IMR-90 (cell line): Measurements from ENCODE around the gene RAD51B. TPM values are rescaled to one million over a fixed set of nuclear protein-coding genes. Genes with fewer than 3 reads are reported as not detected.

Experiments used
- ATAC-seq: fragments of 200-7000 bp; cut with Tn5 transposase; 2 replicates; pipeline ENCODE4 v1.9.1; 2020; ENCODE audit warnings: low read depth, mild to moderate bottlenecking, moderate library complexity
- BruUV-seq: library from RNA; stranded (reverse); fragments of 400-500 nt; replicated peaks from 2 replicates; lab custom pipeline; 2021; lab: Mats Ljungman, UMichigan
- CTCF ChIA-PET: fragments of 300-600 bp; formaldehyde crosslinking; extraction: SDS; loops from one replicate; lab custom pipeline; 2021; ENCODE audit warnings: antibody characterized with exemption; lab: Yijun Ruan, JAX
- POLR2A ChIA-PET: fragments of 300-600 bp; sonication (Branson Sonifier 250); formaldehyde crosslinking; loops from one replicate; lab custom pipeline; 2022; ENCODE audit warnings: antibody characterized with exemption; ENCODE audit not compliant: unreplicated experiment; lab: Charles Lee
- DNase-seq: peaks from one replicate; pipeline ENCODE4 v3.0.0; 2013
- H2AFZ ChIP-seq: replicated peaks from 2 replicates; pipeline ENCODE3; 2013; ENCODE audit warnings: low read length, mild to moderate bottlenecking; ENCODE audit not compliant: poor library complexity
- H2AK5ac ChIP-seq: 2 replicates; pipeline ENCODE4 v1.6.1; 2013; ENCODE audit warnings: low read depth, low read length, inconsistent platforms
- H2AK9ac ChIP-seq: replicated peaks from 2 replicates; pipeline ENCODE3; 2013; ENCODE audit warnings: mild to moderate bottlenecking, low read depth, low read length, moderate library complexity; ENCODE audit not compliant: poor library complexity
- H2BK120ac ChIP-seq: 2 replicates; pipeline ENCODE4 v1.6.1; 2013; ENCODE audit warnings: low read depth, low read length, inconsistent platforms
- H2BK15ac ChIP-seq: 3 replicates; pipeline ENCODE4 v1.6.1; 2013; ENCODE audit warnings: low read depth, low read length, inconsistent platforms
- H2BK20ac ChIP-seq: 2 replicates; pipeline ENCODE4 v1.6.1; 2013; ENCODE audit warnings: low read depth, mild to moderate bottlenecking, inconsistent platforms, low read length, moderate library complexity
- H2BK5ac ChIP-seq: 2 replicates; pipeline ENCODE4 v1.6.1; 2013; ENCODE audit warnings: mild to moderate bottlenecking, low read depth, low read length, inconsistent platforms; ENCODE audit not compliant: poor library complexity, severe bottlenecking
- H3K14ac ChIP-seq: replicated peaks from 2 replicates; pipeline ENCODE4 v1.6.1; 2013; ENCODE audit warnings: low read depth, low read length, inconsistent platforms
- H3K18ac ChIP-seq: 2 replicates; pipeline ENCODE4 v1.6.1; 2013; ENCODE audit warnings: low read depth, low read length, control low read depth
- H3K23ac ChIP-seq: 2 replicates; pipeline ENCODE4 v1.6.1; 2013; ENCODE audit warnings: low read depth, low read length, inconsistent platforms
- H3K27ac ChIP-seq: 2 replicates; pipeline ENCODE4 v1.5.1; 2013; ENCODE audit warnings: mild to moderate bottlenecking, control low read depth, low read length; ENCODE audit not compliant: insufficient read depth
- H3K27me3 ChIP-seq: 2 replicates; pipeline ENCODE4 v1.6.1; 2013; ENCODE audit warnings: low read length; ENCODE audit not compliant: control insufficient read depth, insufficient read depth
- H3K36me3 ChIP-seq: 2 replicates; pipeline ENCODE4 v1.6.1; 2013; ENCODE audit warnings: low read length, mixed read lengths; ENCODE audit not compliant: control insufficient read depth, insufficient read depth
- H3K4ac ChIP-seq: 2 replicates; pipeline ENCODE4 v1.6.1; 2013; ENCODE audit warnings: low read depth, low read length, inconsistent platforms
- H3K4me1 ChIP-seq: 2 replicates; pipeline ENCODE4 v1.6.1; 2013; ENCODE audit warnings: low read length, mixed read lengths; ENCODE audit not compliant: control insufficient read depth, insufficient read depth
- H3K4me2 ChIP-seq: 2 replicates; pipeline ENCODE4 v1.6.1; 2013; ENCODE audit warnings: low read depth, mild to moderate bottlenecking, control low read depth, low read length, moderate library complexity
- H3K4me3 ChIP-seq: 2 replicates; pipeline ENCODE4 v1.5.1; 2013; ENCODE audit warnings: low read depth, mild to moderate bottlenecking, control low read depth, low read length, moderate library complexity; ENCODE audit not compliant: insufficient read depth
- H3K56ac ChIP-seq: 2 replicates; pipeline ENCODE4 v1.6.1; 2013; ENCODE audit warnings: low read length, inconsistent platforms; ENCODE audit not compliant: insufficient read depth; ENCODE audit errors: extremely low read depth
- H3K79me1 ChIP-seq, 2 experiments: 2 replicates each; pipeline ENCODE4 v1.6.1; 2013; ENCODE audit warnings: low read length in 2 of 2, inconsistent platforms in 1 of 2, low read depth in 1 of 2
- H3K9ac ChIP-seq: 2 replicates; pipeline ENCODE4 v1.6.1; 2013; ENCODE audit warnings: low read depth, low read length, control low read depth
- H3K9me1 ChIP-seq: 2 replicates; pipeline ENCODE4 v1.6.1; 2013; ENCODE audit warnings: low read length, inconsistent platforms; ENCODE audit not compliant: insufficient read depth
- H3K9me3 ChIP-seq: 2 replicates; pipeline ENCODE4 v1.6.1; 2013; ENCODE audit warnings: low read length; ENCODE audit not compliant: control insufficient read depth, insufficient read depth
- H4K20me1 ChIP-seq: 2 replicates; pipeline ENCODE4 v1.6.1; 2013; ENCODE audit warnings: low read length, inconsistent platforms; ENCODE audit not compliant: insufficient read depth
- H4K5ac ChIP-seq: 2 replicates; pipeline ENCODE4 v1.6.1; 2013; ENCODE audit warnings: mild to moderate bottlenecking, low read depth, low read length, control low read depth
- H4K8ac ChIP-seq, 2 experiments: 2 replicates each; pipeline ENCODE4 v1.6.1; 2013; ENCODE audit warnings: low read depth in 2 of 2, low read length in 2 of 2, control low read depth in 1 of 2, inconsistent platforms in 1 of 2
- H4K91ac ChIP-seq: 2 replicates; pipeline ENCODE4 v1.6.1; 2013; ENCODE audit warnings: low read depth, low read length, inconsistent platforms; ENCODE audit not compliant: insufficient read depth
- BHLHE40 ChIP-seq: fragments of 150-350 bp; IDR thresholded peaks from 2 replicates; pipeline ENCODE4 v1.6.1; 2016; ENCODE audit warnings: mild to moderate bottlenecking, low read depth, low read length
- CEBPB ChIP-seq: IDR thresholded peaks from 2 replicates; pipeline ENCODE4 v1.6.1; 2012; ENCODE audit warnings: low read depth, low read length, improper control_type of control experiment
- CHD1 ChIP-seq: IDR thresholded peaks from 2 replicates; pipeline ENCODE4 v1.6.1; 2012; ENCODE audit warnings: low read depth, low read length, improper control_type of control experiment
- FOS ChIP-seq: fragments of 150-350 bp; IDR thresholded peaks from 2 replicates; pipeline ENCODE4 v1.6.1; 2016; ENCODE audit warnings: low read depth, low read length
- MAFK ChIP-seq: IDR thresholded peaks from 2 replicates; pipeline ENCODE4 v1.6.1; 2012; ENCODE audit warnings: low read depth, low read length, improper control_type of control experiment
- MXI1 ChIP-seq: IDR thresholded peaks from 2 replicates; pipeline ENCODE4 v1.6.1; 2012; ENCODE audit warnings: low read depth, mild to moderate bottlenecking, low read length, moderate library complexity, borderline replicate concordance
- RAD21 ChIP-seq: IDR thresholded peaks from 2 replicates; pipeline ENCODE4 v1.6.1; 2012; ENCODE audit warnings: low read length, improper control_type of control experiment
- SMC3 ChIP-seq: fragments of 150-350 bp; IDR thresholded peaks from 2 replicates; pipeline ENCODE4 v1.6.1; 2016; ENCODE audit warnings: low read depth, mild to moderate bottlenecking, antibody characterized with exemption, low read length, moderate library complexity
- WGBS, 2 experiments: methylation state at CpG; one replicate each; pipeline versions ENCODE4 v1.1.5 to v1.1.7; 2013; ENCODE audit warnings: missing lambda C conversion rate in 2 of 2; ENCODE audit not compliant: insufficient read length in 1 of 2; ENCODE audit errors: extremely low coverage in 2 of 2; 5-methylcytosine and 5-hydroxymethylcytosine counted together
- dilution Hi-C: fragments of 300-500 bp; cut with HindIII; formaldehyde crosslinking; loops from one replicate; pipeline ENCODE4 v1.14.3; 2018; ENCODE audit warnings: low sequenced_read_pairs; ENCODE audit not compliant: unreplicated experiment
- in situ Hi-C: fragments of 300-500 bp; cut with MboI; formaldehyde crosslinking; loops from 3 replicates; pipeline ENCODE4 v1.14.3; 2019; ENCODE audit warnings: low sequenced_read_pairs, inconsistent platforms, mixed read lengths
- intact Hi-C: fragments of 100-400 bp; cut with micrococcal nuclease; formaldehyde crosslinking; loops from 2 replicates; pipeline ENCODE4 v1.10.0; 2022
- polyA plus RNA-seq, 3 experiments: library from polyadenylated mRNA; depleted of rRNA; stranded (reverse); fragments of >200 nt; gene quantifications; 2 replicates each; pipeline ENCODE4 v1.2.3, GENCODE V29; 2012; ENCODE audit warnings: low replicate concordance in 1 of 3
- total RNA-seq: library from RNA; depleted of rRNA; stranded (reverse); fragments of >200 nt; gene quantifications from 2 replicates; pipeline ENCODE4 v1.2.3, GENCODE V29; 2012
- TF ChIP-seq, protein P1 (sequence below): conservative IDR thresholded peaks from 2 replicates; pipeline ENCODE4 v1.5.1; 2012; ENCODE audit warnings: mild to moderate bottlenecking, low read depth, low read length, improper control_type of control experiment
- TF ChIP-seq, protein P2 (sequence below): fragments of 150-350 bp; IDR thresholded peaks from 2 replicates; pipeline ENCODE4 v1.6.1; 2016; ENCODE audit warnings: low read depth, mild to moderate bottlenecking, low read length, moderate library complexity, borderline replicate concordance
- TF ChIP-seq, protein P3 (sequence below): fragments of 150-350 bp; IDR thresholded peaks from 2 replicates; pipeline ENCODE4 v1.6.1; 2017; ENCODE audit warnings: mild to moderate bottlenecking, antibody characterized with exemption, low read length, low read depth

The RAD51B gene
- total and polyA plus RNA-seq, 2 of the 4 experiments (the other 2 are of a cell fraction) = 5.1 to 18.8 TPM

DNA sequence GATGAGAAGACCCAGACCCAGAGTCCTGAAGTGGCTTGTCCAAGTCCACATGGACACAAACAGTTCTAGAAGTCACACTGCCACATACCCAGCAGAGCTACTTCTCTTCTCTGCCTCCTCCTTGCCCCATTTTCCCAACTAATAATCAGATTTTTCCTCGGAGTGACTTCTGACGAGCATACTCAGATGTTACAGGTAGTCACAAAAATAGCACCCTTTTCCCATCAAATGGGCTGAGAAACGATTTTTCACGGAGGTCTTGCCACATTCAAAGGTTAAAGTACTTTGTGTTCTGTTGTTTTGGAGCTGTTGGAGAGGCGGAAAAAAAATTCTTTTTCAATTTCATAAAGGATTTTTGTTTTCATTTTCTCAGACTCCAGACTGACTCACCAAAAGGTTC lies 740.4 kb downstream of the RAD51B start:
- no peak for TF ChIP-seq CEBPB
- no peak for TF ChIP-seq SMC3
- TF ChIP-seq, protein P1, sequence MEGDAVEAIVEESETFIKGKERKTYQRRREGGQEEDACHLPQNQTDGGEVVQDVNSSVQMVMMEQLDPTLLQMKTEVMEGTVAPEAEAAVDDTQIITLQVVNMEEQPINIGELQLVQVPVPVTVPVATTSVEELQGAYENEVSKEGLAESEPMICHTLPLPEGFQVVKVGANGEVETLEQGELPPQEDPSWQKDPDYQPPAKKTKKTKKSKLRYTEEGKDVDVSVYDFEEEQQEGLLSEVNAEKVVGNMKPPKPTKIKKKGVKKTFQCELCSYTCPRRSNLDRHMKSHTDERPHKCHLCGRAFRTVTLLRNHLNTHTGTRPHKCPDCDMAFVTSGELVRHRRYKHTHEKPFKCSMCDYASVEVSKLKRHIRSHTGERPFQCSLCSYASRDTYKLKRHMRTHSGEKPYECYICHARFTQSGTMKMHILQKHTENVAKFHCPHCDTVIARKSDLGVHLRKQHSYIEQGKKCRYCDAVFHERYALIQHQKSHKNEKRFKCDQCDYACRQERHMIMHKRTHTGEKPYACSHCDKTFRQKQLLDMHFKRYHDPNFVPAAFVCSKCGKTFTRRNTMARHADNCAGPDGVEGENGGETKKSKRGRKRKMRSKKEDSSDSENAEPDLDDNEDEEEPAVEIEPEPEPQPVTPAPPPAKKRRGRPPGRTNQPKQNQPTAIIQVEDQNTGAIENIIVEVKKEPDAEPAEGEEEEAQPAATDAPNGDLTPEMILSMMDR = no peak
- TF ChIP-seq RAD21 = no peak
- TF ChIP-seq, protein P2, sequence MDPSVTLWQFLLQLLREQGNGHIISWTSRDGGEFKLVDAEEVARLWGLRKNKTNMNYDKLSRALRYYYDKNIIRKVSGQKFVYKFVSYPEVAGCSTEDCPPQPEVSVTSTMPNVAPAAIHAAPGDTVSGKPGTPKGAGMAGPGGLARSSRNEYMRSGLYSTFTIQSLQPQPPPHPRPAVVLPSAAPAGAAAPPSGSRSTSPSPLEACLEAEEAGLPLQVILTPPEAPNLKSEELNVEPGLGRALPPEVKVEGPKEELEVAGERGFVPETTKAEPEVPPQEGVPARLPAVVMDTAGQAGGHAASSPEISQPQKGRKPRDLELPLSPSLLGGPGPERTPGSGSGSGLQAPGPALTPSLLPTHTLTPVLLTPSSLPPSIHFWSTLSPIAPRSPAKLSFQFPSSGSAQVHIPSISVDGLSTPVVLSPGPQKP = no peak
- TF ChIP-seq BHLHE40 = no peak
- no peak for TF ChIP-seq FOS
- TF ChIP-seq CHD1 = no peak
- no peak for TF ChIP-seq MAFK
- TF ChIP-seq, protein P3, sequence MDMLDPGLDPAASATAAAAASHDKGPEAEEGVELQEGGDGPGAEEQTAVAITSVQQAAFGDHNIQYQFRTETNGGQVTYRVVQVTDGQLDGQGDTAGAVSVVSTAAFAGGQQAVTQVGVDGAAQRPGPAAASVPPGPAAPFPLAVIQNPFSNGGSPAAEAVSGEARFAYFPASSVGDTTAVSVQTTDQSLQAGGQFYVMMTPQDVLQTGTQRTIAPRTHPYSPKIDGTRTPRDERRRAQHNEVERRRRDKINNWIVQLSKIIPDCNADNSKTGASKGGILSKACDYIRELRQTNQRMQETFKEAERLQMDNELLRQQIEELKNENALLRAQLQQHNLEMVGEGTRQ = no peak
- no peak for TF ChIP-seq MXI1
- no peak overlapping the region for H2AK9ac ChIP-seq
- H4K91ac ChIP-seq = no peak overlapping the region
- H3K4ac ChIP-seq = no peak overlapping the region
- H2AFZ ChIP-seq = no peak overlapping the region
- no peak overlapping the region for H3K9ac ChIP-seq
- no peaks in the 10 kb centered on the region for H3K9me1 ChIP-seq
- no peak overlapping the region for H4K5ac ChIP-seq
- no peak overlapping the region for H3K18ac ChIP-seq
- no peaks in the 10 kb centered on the region for H3K27me3 ChIP-seq
- no TSS peak for BruUV-seq
- H2BK15ac ChIP-seq = no peak overlapping the region
- ATAC-seq (no peak), DNase-seq (no peak)
- no peak overlapping the region; the same call in 1 of the 2 replicates for H2BK20ac ChIP-seq
- no CpG with 5 or more reads among the region's 5 CpGs for WGBS, 2 experiments
- H3K4me1 ChIP-seq = peaks cover 12% of the 10 kb centered on the region
- POLR2A ChIA-PET = no interaction called here
- intact Hi-C loops = no loop called here
- no peak overlapping the region for H3K56ac ChIP-seq
- no peak overlapping the region for H2BK5ac ChIP-seq
- H3K14ac ChIP-seq = no peak overlapping the region
- H3K23ac ChIP-seq = no peak overlapping the region
- H3K27ac ChIP-seq = no peak overlapping the region
- no peaks in the 10 kb centered on the region for H3K79me1 ChIP-seq
- CTCF ChIA-PET = no interaction called here
- in situ Hi-C loops = no loop called here
- H3K4me3 ChIP-seq = no peak overlapping the region
- dilution Hi-C loops = no loop called here
- no peak overlapping the region for H2AK5ac ChIP-seq
- H2BK120ac ChIP-seq = no peak overlapping the region
- no peaks in the 10 kb centered on the region for H4K20me1 ChIP-seq
- H3K4me2 ChIP-seq = no peak overlapping the region
- no peaks in the 10 kb centered on the region for H3K9me3 ChIP-seq
- H3K36me3 ChIP-seq = no peaks in the 10 kb centered on the region
- H4K8ac ChIP-seq = no peak overlapping the region
